WTC11 (cell line): ENCODE results near the gene DNAH9.

Experiments
- ELF4 ChIP-seq: sonication (generic); formaldehyde crosslinking; IDR thresholded peaks from 2 replicates; pipeline ENCODE4 v1.8.1; 2022; ENCODE audit warnings: low read depth, mild to moderate bottlenecking, moderate library complexity, missing genetic modification reagents
- PRRX2 ChIP-seq: fragments of 250-450 bp; sonication (Bioruptor Pico); IDR thresholded peaks from 2 replicates; pipeline ENCODE4 v1.8.0; 2021; ENCODE audit warnings: mild to moderate bottlenecking
- SMAD3 ChIP-seq: sonication (generic); formaldehyde crosslinking; IDR thresholded peaks from 2 replicates; pipeline ENCODE4 v1.8.0; 2022; ENCODE audit warnings: missing genetic modification reagents, mild to moderate bottlenecking, borderline replicate concordance
- ZNF232 ChIP-seq: sonication (generic); formaldehyde crosslinking; IDR thresholded peaks from 2 replicates; pipeline ENCODE4 v1.8.0; 2022; ENCODE audit warnings: mild to moderate bottlenecking, missing genetic modification reagents
- ZNF416 ChIP-seq: fragments of 250-450 bp; sonication (Bioruptor Pico); IDR thresholded peaks from 2 replicates; pipeline ENCODE4 v1.9.0; 2021; ENCODE audit warnings: mild to moderate bottlenecking, inconsistent platforms
- TF ChIP-seq, protein P1 (sequence below): fragments of 200-600 bp; IDR thresholded peaks from 2 replicates; pipeline ENCODE4 v1.8.0; 2022; ENCODE audit warnings: antibody characterized with exemption
- TF ChIP-seq, protein P2 (sequence below): sonication (generic); formaldehyde crosslinking; IDR thresholded peaks from 2 replicates; pipeline ENCODE4 v1.8.0; 2022; ENCODE audit warnings: missing genetic modification reagents

DNA sequence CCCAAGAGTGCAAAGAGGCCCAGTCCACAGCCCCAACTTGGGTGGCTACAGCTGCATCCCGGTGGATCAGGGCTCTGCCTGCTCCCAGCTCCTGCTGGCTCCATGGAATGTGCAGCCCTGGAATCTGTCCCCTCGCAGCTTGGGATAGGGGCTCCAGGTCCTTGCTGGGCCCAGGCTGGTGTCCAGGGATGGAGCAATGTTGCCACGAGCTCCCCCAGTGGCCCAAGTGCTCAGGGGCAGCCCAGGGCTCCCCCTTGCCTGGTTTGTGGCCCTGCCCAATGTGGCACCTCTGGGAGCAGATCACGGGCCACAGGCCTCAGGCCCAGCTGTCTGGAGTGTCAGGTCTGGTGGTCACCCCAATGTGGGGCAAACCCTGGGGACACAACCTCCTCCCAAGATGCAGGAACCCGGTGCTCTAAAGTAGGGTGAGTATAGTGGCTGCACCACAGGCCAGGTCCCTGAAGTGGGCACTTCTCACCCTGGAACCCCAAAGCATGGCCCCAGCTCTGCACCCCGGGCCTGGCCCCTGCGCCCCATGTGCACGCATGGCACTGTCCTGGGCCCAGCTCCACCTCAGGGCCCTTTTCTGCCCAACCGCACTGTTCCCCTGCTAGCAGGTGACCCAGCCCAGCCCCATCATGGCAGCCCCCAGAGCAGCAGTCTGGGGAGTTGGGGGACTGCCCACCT, 14.8 kb upstream of the DNAH9 start:
- TF ChIP-seq, protein P1, sequence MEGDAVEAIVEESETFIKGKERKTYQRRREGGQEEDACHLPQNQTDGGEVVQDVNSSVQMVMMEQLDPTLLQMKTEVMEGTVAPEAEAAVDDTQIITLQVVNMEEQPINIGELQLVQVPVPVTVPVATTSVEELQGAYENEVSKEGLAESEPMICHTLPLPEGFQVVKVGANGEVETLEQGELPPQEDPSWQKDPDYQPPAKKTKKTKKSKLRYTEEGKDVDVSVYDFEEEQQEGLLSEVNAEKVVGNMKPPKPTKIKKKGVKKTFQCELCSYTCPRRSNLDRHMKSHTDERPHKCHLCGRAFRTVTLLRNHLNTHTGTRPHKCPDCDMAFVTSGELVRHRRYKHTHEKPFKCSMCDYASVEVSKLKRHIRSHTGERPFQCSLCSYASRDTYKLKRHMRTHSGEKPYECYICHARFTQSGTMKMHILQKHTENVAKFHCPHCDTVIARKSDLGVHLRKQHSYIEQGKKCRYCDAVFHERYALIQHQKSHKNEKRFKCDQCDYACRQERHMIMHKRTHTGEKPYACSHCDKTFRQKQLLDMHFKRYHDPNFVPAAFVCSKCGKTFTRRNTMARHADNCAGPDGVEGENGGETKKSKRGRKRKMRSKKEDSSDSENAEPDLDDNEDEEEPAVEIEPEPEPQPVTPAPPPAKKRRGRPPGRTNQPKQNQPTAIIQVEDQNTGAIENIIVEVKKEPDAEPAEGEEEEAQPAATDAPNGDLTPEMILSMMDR = no peak
- TF ChIP-seq PRRX2 (no peak), ELF4 (no peak), ZNF232 (CRISPR knock-in tag) (no peak), ZNF416 (CRISPR knock-in tag) (no peak), SMAD3 (CRISPR knock-in tag) (no peak)
- TF ChIP-seq, protein P2, sequence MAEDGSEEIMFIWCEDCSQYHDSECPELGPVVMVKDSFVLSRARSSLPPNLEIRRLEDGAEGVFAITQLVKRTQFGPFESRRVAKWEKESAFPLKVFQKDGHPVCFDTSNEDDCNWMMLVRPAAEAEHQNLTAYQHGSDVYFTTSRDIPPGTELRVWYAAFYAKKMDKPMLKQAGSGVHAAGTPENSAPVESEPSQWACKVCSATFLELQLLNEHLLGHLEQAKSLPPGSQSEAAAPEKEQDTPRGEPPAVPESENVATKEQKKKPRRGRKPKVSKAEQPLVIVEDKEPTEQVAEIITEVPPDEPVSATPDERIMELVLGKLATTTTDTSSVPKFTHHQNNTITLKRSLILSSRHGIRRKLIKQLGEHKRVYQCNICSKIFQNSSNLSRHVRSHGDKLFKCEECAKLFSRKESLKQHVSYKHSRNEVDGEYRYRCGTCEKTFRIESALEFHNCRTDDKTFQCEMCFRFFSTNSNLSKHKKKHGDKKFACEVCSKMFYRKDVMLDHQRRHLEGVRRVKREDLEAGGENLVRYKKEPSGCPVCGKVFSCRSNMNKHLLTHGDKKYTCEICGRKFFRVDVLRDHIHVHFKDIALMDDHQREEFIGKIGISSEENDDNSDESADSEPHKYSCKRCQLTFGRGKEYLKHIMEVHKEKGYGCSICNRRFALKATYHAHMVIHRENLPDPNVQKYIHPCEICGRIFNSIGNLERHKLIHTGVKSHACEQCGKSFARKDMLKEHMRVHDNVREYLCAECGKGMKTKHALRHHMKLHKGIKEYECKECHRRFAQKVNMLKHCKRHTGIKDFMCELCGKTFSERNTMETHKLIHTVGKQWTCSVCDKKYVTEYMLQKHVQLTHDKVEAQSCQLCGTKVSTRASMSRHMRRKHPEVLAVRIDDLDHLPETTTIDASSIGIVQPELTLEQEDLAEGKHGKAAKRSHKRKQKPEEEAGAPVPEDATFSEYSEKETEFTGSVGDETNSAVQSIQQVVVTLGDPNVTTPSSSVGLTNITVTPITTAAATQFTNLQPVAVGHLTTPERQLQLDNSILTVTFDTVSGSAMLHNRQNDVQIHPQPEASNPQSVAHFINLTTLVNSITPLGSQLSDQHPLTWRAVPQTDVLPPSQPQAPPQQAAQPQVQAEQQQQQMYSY = no peak
